Mesendoderm (in vitro differentiated cells): ENCODE data around the gene SLC36A3.
A peak's percentile ranks its signal among the peaks of the same experiment; 100 is the strongest.
"Not testable (repeated sequence)": the region's sequence is repeated elsewhere in the genome, so short reads cannot be mapped to it uniquely, and the experiment has no call there.

Experiments
- DNase-seq: peaks from one replicate; pipeline ENCODE4 v3.0.0; 2013
- H2AK5ac ChIP-seq: 2 replicates; pipeline ENCODE4 v1.6.1; 2013; ENCODE audit warnings: low read length, inconsistent platforms
- H2BK120ac ChIP-seq: 2 replicates; pipeline ENCODE4 v1.6.1; 2013; ENCODE audit warnings: low read depth, mild to moderate bottlenecking, low read length, moderate library complexity, mixed read lengths
- H2BK15ac ChIP-seq: replicated peaks from 2 replicates; pipeline ENCODE4 v1.6.1; 2013; ENCODE audit warnings: low read depth, mild to moderate bottlenecking, moderate library complexity
- H2BK5ac ChIP-seq: 2 replicates; pipeline ENCODE4 v1.6.1; 2013; ENCODE audit warnings: low read length, inconsistent platforms
- H3K18ac ChIP-seq: 2 replicates; pipeline ENCODE4 v1.6.1; 2013; ENCODE audit warnings: mild to moderate bottlenecking, low read length, mixed read lengths
- H3K23ac ChIP-seq: one replicate; pipeline ENCODE4 v1.6.1; 2013; ENCODE audit warnings: low read length
- H3K27ac ChIP-seq: 2 replicates; pipeline ENCODE4 v1.5.1; 2013; ENCODE audit warnings: low read depth, mild to moderate bottlenecking, inconsistent platforms, low read length, moderate library complexity
- H3K27me3 ChIP-seq: 2 replicates; pipeline ENCODE4 v1.6.1; 2013; ENCODE audit warnings: low read length, control low read depth, mild to moderate bottlenecking, inconsistent platforms; ENCODE audit not compliant: insufficient read depth, poor library complexity
- H3K36me3 ChIP-seq: 2 replicates; pipeline ENCODE4 v1.6.1; 2013; ENCODE audit warnings: low read length, inconsistent platforms; ENCODE audit not compliant: control insufficient read depth, insufficient read depth
- H3K4ac ChIP-seq: one replicate; pipeline ENCODE4 v1.6.1; 2013; ENCODE audit warnings: low read depth, mild to moderate bottlenecking, low read length, moderate library complexity
- H3K4me1 ChIP-seq: 2 replicates; pipeline ENCODE4 v1.6.1; 2013; ENCODE audit warnings: low read depth, low read length, inconsistent platforms; ENCODE audit not compliant: control insufficient read depth
- H3K4me2 ChIP-seq: 2 replicates; pipeline ENCODE4 v1.6.1; 2013; ENCODE audit warnings: low read length
- H3K4me3 ChIP-seq: 2 replicates; pipeline ENCODE4 v1.5.1; 2013; ENCODE audit warnings: mild to moderate bottlenecking, low read length
- H3K56ac ChIP-seq: one replicate; pipeline ENCODE4 v1.6.1; 2013; ENCODE audit warnings: low read length
- H3K79me1 ChIP-seq: 2 replicates; pipeline ENCODE4 v1.6.1; 2013; ENCODE audit warnings: low read length, inconsistent platforms
- H3K79me2 ChIP-seq: 2 replicates; pipeline ENCODE4 v1.6.1; 2013; ENCODE audit warnings: mild to moderate bottlenecking, low read length; ENCODE audit not compliant: control insufficient read depth, insufficient read depth
- H3K9ac ChIP-seq: 2 replicates; pipeline ENCODE4 v1.6.1; 2013; ENCODE audit warnings: low read length, inconsistent platforms
- H4K5ac ChIP-seq: one replicate; pipeline ENCODE4 v1.6.1; 2013; ENCODE audit warnings: low read length
- H4K8ac ChIP-seq: one replicate; pipeline ENCODE4 v1.6.1; 2013; ENCODE audit warnings: low read depth, mild to moderate bottlenecking, control low read depth, low read length, moderate library complexity
- WGBS: extraction: QIAGEN DNeasy Blood & Tissue Kit; methylation state at CpG from one replicate; pipeline ENCODE4 v1.1.7; 2013; ENCODE audit warnings: low lambda C conversion rate, missing lambda C conversion rate; ENCODE audit not compliant: insufficient coverage; ENCODE audit errors: extremely low coverage; 5-methylcytosine and 5-hydroxymethylcytosine counted together

Gene SLC36A3

DNA sequence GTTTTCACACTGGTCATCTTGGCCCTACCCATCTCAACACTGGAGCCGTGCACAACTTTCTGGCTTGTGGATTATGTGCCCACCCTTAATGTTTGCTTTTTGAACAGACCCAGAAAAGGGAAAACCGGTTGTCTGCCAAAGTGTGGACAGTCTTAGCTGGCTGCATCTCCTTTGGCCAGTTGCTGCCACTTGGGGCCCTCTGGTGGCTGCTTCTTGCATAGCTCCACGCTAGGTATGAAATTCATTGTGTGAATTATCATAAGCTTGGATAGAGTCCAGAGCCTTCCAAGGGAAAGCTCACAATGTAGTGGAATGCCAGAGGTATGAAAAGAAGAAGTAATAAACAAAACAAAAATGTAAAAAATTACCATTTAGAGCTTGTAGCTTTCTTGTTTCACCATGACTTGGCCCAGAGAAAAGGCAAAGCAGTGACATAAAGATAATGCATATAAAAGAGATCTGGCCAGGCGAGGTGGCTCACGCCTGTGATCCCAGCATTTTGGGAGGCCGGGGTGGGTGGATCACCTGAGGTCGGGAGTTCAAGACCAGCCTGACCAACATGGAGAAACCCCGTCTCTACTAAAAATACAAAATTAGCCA, 12.5 kb upstream of the SLC36A3 start:
- DNase-seq, result peak; percentile 62
- Histone ChIP-seq H2BK5ac (no peak overlapping the region), H4K8ac (no peak overlapping the region), H3K4me3 (no peak overlapping the region), H3K4ac (no peak overlapping the region), H3K27me3 (no peaks in the 10 kb centered on the region), H2BK120ac (no peak overlapping the region), H3K27ac (no peak overlapping the region), H3K79me2 (no peaks in the 10 kb centered on the region), H3K79me1 (no peaks in the 10 kb centered on the region), H3K4me1 (peaks cover 9% of the 10 kb centered on the region), H3K4me2 (no peak overlapping the region), H3K23ac (no peak overlapping the region), H3K18ac (no peak overlapping the region), H2BK15ac (no peak overlapping the region), H3K56ac (no peak overlapping the region), H4K5ac (no peak overlapping the region), H2AK5ac (no peak overlapping the region), H3K9ac (no peak overlapping the region), H3K36me3 (no peaks in the 10 kb centered on the region)
- no CpG with 5 or more reads among the region's 8 CpGs for WGBS

DNA sequence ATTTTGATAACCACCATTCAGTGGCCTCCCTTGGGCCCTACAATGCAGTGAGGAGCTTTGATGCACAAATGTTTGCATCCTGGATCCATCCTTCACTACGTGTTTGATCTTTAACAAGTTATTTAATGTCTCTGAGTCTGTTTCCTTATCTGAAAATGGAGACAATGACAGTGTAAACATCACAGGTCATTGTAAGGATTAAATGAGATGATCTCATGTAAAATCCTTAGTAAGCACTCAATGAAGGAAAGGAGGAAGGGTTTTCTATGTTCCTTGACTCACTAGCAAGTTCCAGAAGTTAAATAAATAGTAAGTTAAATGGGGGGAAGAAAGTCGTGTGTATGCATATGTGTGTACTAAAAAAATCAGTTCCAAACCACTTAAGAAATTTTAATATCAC, 9.8 kb upstream of the SLC36A3 start:
- Histone ChIP-seq H2BK5ac (peak overlapping the region; percentile 34), H3K79me2 (no peaks in the 10 kb centered on the region), H3K56ac (peak overlapping the region; percentile 58), H3K4me2 (no peak overlapping the region), H2BK15ac (no peak overlapping the region), H3K4me3 (no peak overlapping the region), H3K27me3 (no peaks in the 10 kb centered on the region), H3K4ac (no peak overlapping the region), H2AK5ac (no peak overlapping the region), H3K4me1 (peaks cover 9% of the 10 kb centered on the region), H3K36me3 (no peaks in the 10 kb centered on the region), H4K5ac (no peak overlapping the region), H3K79me1 (no peaks in the 10 kb centered on the region), H3K9ac (no peak overlapping the region), H4K8ac (no peak overlapping the region), H2BK120ac (no peak overlapping the region), H3K23ac (no peak overlapping the region), H3K27ac (no peak overlapping the region), H3K18ac (no peak overlapping the region)
- peak; percentile 62 for DNase-seq
- no CpG with 5 or more reads among the region's 2 CpGs for WGBS

DNA sequence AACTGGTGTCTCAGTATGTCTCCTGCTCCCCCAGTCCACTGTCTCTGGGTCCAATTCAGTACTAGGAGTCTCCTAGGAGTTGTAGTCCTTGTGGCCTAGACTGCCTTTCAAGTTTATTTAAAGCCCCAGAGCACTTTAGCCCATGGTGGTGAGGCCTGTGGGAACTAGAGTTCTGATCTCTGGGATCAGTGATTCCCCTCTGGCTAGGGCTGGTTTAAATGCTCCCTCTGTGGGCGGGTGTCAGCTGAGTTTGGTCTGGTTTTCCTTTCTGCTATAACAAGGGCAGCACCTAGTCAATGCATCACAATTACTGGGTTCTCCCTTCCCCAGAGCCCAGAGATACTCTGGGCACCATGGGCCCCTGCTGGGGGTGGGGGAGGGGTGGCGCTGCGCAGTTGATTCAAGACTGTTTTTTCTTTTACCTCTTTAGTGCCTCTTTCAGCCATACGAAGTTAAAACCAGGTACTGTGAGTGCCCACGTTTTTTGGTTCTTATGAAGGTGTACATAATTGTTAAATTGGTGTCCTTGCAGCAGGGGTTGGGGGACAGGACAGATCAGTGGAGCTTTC, 9.3 kb upstream of the SLC36A3 start:
- Histone ChIP-seq H2BK5ac (peak overlapping the region; percentile 75), H3K4me1 (peaks cover 9% of the 10 kb centered on the region), H3K23ac (no peak overlapping the region), H3K27me3 (no peaks in the 10 kb centered on the region), H3K4ac (no peak overlapping the region), H3K79me1 (no peaks in the 10 kb centered on the region), H3K56ac (peak overlapping the region; percentile 66), H3K4me3 (no peak overlapping the region), H3K36me3 (no peaks in the 10 kb centered on the region), H4K8ac (no peak overlapping the region), H3K4me2 (no peak overlapping the region), H3K9ac (peak overlapping the region; percentile 6), H4K5ac (peak overlapping the region; percentile 33), H3K79me2 (no peaks in the 10 kb centered on the region), H3K18ac (no peak overlapping the region), H2BK15ac (no peak overlapping the region), H3K27ac (no peak overlapping the region), H2AK5ac (peak overlapping the region; percentile 18), H2BK120ac (no peak overlapping the region)
- no peak for DNase-seq
- no CpG with 5 or more reads among the region's 5 CpGs for whole genome bisulfite sequencing

DNA sequence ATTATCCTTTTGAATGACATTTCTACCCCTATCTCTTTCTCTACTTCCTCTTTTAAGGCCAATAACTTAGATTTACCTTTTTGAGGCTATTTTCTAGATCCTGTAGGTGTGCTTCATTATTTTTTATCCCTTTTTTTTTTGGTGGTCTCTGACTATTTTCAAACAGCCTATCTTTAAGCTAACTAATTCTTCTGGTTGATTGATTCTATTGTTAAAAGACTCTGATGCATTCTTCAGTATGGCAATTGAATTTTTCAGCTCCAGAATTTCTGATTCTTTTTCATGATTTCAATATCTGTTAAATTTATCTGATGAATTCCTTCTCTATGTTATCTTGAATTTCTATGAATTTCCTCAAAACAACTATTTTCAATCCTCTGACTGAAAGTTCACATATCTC, 7.4 kb upstream of the SLC36A3 start:
- no peak overlapping the region for H2BK15ac ChIP-seq
- H3K36me3 ChIP-seq, result no peaks in the 10 kb centered on the region
- no peaks in the 10 kb centered on the region for H3K79me1 ChIP-seq
- no peak overlapping the region for H3K9ac ChIP-seq
- no peak overlapping the region for H2BK120ac ChIP-seq
- no peak overlapping the region for H3K18ac ChIP-seq
- no peak overlapping the region for H4K5ac ChIP-seq
- H3K27me3 ChIP-seq, result no peaks in the 10 kb centered on the region
- H3K4me2 ChIP-seq, result no peak overlapping the region
- DNase-seq, result no peak
- H3K4me3 ChIP-seq, result no peak overlapping the region
- H2AK5ac ChIP-seq, result no peak overlapping the region
- no peak overlapping the region for H3K56ac ChIP-seq
- no peak overlapping the region for H3K4ac ChIP-seq
- no peaks in the 10 kb centered on the region for H3K79me2 ChIP-seq
- H3K27ac ChIP-seq, result no peak overlapping the region
- peaks cover 9% of the 10 kb centered on the region for H3K4me1 ChIP-seq
- H3K23ac ChIP-seq, result no peak overlapping the region
- H2BK5ac ChIP-seq, result no peak overlapping the region
- H4K8ac ChIP-seq, result no peak overlapping the region

DNA sequence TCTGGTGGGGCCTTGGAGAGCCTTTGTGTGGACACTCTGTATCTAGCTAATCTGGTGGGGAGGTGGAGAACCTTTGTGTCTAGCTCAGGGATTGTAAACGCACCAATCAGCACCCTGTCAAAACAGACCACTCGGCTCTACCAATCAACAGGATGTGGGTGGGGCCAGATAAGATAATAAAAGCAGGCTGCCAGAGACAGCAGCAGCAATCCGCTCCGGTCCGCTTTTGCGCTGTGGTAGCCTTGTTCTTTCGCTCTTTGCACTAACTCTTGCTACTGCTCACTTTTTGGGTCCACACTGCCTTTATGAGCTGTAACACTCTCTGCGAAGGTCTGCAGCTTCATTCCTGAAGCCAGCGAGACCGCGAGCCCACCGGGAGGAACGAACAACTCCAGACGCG, 6.3 kb upstream of the SLC36A3 start:
- not testable (repeated sequence) for H3K36me3 ChIP-seq, H3K18ac ChIP-seq, H2BK5ac ChIP-seq, H3K4me2 ChIP-seq, H3K27me3 ChIP-seq, H3K4me3 ChIP-seq, H4K8ac ChIP-seq, H3K27ac ChIP-seq, DNase-seq, H2AK5ac ChIP-seq, H3K56ac ChIP-seq, H3K9ac ChIP-seq, H3K79me2 ChIP-seq, H3K23ac ChIP-seq, H3K79me1 ChIP-seq, H3K4ac ChIP-seq, H2BK120ac ChIP-seq, H4K5ac ChIP-seq, H2BK15ac ChIP-seq, H3K4me1 ChIP-seq
- WGBS, result no CpG with 5 or more reads among the region's 15 CpGs

DNA sequence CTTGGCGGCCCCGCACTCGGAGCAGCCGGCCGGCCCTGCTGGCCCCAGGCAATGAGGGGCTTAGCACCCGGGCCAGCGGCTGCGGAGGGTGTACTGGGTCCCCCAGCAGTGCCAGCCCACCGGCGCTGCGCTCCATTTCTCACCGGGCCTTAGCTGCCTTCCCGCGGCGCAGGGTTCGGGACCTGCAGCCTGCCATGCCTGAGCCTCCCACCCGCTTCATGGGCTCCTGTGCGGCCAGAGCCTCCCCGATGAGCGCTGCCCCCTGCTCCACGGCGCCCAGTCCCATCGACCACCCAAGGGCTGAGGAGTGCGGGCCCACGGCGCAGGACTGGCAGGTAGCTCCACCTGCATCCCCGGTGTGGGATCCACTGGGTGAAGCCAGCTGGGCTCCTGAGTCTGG, 5.7 kb upstream of the SLC36A3 start:
- not testable (repeated sequence) for H2BK120ac ChIP-seq, H3K4ac ChIP-seq, H3K56ac ChIP-seq, H3K4me1 ChIP-seq, H3K4me3 ChIP-seq, H3K27ac ChIP-seq, H3K79me1 ChIP-seq, H3K9ac ChIP-seq, H3K4me2 ChIP-seq, H4K8ac ChIP-seq, H3K18ac ChIP-seq, H4K5ac ChIP-seq, H2BK5ac ChIP-seq, H3K79me2 ChIP-seq, H3K36me3 ChIP-seq, H3K27me3 ChIP-seq, H3K23ac ChIP-seq, H2AK5ac ChIP-seq, H2BK15ac ChIP-seq, DNase-seq
- no CpG with 5 or more reads among the region's 27 CpGs for WGBS
